HG03442 (cell line): ENCODE measurements around the gene NMNAT3.

Source experiments
- ATAC-seq: cut with Tn5 transposase; IDR thresholded peaks from one replicate; pipeline ENCODE4 v1.9.1; 2021; ENCODE audit warnings: mild to moderate bottlenecking, moderate library complexity; ENCODE audit not compliant: unreplicated experiment

NMNAT3 gene

DNA sequence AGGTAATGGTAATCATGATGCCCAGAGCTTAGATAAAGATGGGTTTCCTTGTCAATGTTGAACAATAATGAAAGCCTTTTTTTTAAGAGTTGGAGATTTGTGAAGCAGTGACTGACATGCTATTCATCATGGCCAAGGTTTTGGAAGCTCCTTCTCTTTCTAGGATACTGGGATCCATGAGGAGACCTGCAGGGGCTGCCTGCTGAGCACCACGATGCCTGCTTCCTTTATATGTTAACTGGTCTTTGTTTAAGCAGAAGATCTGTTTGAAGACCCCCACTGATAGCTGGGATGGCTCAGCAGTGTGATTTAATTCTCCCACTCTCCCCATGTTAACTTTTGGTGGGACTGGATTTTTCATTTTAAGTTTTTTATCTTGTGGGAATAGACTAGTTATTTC is 154.1 kb downstream of the NMNAT3 start:
- ATAC-seq: no peak

DNA sequence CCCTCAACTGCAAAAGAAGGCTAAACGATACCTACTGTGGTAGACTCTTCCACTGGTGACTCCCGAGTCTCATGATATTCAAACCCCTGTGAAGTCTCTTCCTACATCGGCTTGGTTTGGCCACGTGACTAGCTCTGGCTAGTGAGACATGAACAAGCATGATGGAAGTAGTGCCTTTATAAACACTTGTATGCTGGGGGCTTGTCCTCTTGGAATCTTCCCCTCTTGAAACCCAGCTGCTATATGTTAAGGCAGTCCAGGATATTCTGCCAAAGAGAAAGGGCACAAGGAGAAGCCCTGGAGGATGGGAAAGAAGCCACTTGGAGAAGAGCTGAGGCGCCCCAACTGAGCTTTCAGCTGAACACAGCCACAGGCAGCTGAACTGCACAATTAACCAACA is 154.6 kb downstream of the NMNAT3 start:
- ATAC-seq: no peak

- no peak for ATAC-seq
These were observed 155.4 kb downstream of the NMNAT3 start for GRCh38 chr3:139522421-139522820.

- ATAC-seq: no peak
These were observed 156.0 kb downstream of the NMNAT3 start for GRCh38 chr3:139521816-139522215.

GRCh38 chr3:139521144-139521543 is 156.6 kb downstream of the NMNAT3 start:
- no peak for ATAC-seq

DNA sequence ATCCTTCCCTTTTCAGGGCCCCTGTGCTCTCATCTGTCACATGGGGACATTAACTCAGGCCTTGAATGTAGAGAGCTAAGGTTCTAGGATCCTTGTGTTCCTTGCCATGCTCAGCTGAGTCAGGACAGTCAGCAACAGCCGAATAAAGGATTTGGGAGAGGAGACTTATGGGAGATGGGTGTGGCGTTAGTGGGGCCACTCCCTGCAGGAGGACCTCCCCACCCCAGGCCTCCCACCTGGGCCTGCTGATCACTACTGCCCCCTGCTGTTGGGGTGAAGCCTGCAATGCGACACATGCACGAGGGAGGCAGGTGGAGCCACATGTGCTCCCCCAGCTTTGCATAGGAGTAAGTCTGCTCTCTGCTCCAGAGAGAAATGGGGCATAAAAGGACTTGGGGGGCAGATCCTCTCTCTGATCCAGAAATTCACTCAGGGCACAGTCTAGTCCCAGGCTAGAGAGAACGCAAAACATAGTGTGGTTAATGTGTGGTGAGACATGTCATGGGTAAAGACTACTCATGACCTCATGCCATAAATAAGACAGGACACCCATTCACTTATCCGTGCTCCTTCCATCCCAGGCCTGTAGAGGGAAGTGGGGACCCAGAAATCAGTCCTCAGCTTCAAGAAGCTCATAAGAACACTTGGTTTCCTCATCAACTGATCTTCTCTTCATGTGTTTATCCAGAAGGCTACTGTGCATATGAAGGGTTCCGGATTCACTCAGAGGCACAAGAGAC is 157.6 kb downstream of the NMNAT3 start:
- ATAC-seq: no peak

GRCh38 chr3:139518926-139519842 is 158.6 kb downstream of the NMNAT3 start:
- no peak for ATAC-seq

GRCh38 chr3:139518306-139518705 is 159.5 kb downstream of the NMNAT3 start:
- no peak for ATAC-seq

DNA sequence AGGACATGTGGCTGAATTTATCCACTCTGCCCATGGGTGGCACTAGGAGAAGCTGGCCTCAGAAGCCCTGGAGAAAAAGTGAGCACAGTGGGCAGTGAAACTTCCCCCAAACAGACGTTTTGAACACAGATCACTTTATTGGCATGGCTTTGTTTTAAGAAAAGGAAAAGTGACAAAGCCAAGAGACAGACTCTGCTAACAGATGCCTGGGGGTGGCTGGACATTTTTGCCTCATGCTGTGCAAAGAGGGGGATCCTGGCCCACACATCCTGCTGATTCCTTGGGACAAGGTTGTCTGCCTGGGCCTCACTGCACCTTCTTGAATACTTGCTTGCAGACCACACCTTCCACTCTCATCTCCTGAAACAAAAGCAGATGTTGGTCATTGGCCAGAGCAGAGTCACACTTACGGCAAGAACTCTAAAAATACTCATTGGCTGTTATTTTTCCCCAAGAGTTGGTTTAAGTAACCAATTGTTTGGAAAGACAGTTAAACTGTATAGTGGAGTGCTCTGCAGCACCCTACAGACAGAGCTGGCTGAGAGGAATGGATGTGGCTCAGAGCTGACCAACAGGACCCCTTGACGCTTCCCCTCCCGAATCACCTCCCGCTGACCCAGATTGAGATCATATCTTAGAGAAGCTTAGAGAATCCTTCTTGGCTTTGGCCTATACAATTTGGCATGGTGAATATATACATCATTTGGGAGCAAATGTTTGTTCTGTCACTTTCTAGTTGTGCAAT is 160.3 kb downstream of the NMNAT3 start:
- ATAC-seq: no peak

DNA sequence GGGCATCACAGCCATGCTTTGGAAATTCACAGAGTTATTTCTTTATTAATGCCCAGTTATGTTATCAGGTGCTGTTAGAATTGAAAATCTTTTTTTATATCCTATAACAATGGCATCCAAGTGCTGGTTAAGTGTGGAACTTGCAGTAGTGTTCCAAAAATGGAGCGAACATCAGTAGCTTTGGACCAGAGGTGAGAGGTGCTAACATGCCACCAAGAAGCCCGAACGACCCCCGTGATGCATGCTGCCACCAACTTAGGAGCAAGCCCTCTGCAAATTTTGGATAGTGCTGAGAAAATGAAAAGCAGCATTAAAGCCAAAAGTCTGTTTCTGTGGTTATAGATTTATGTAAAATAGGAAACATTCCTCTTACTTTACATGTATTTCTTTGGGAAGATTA is 163.0 kb downstream of the NMNAT3 start:
- ATAC-seq: no peak
